Esophagus squamous epithelium (tissue), 5 donors: ENCODE data around the gene KLF7. TPM values are rescaled to one million over a fixed set of nuclear protein-coding genes. Genes with fewer than 3 reads are reported as not detected.
A peak's percentile ranks its signal among the peaks of the same experiment; 100 is the strongest.

Experiments
- DNase-seq: peaks from one replicate; lab custom pipeline; 2025; lab: John Stamatoyannopoulos, UW
- H3K27ac ChIP-seq, 4 donors: fragments of 200-600 bp; sonication (generic); one replicate each; pipeline ENCODE4 v1.5.1; 2016 to 2019; ENCODE audit warnings: mild to moderate bottlenecking in 1 of 4
- H3K27me3 ChIP-seq, 4 donors: fragments of 200-600 bp; sonication (generic); 1 replicate in 3 of 4; 2 replicates in 1 of 4; pipeline versions ENCODE4 v1.5.1 to v1.6.0; 2017 to 2021; ENCODE audit warnings: antibody characterized with exemption in 1 of 4
- H3K36me3 ChIP-seq, 3 donors: fragments of 200-600 bp; sonication (generic); one replicate each; pipeline ENCODE4 v1.5.1; 2016 to 2019
- H3K4me1 ChIP-seq, 3 donors: fragments of 200-600 bp; sonication (generic); one replicate each; pipeline ENCODE4 v1.5.1; 2017 to 2019
- H3K4me3 ChIP-seq, 4 donors: fragments of 200-600 bp; sonication (generic); 1 replicate in 3 of 4; 2 replicates in 1 of 4; pipeline ENCODE4 v1.5.1; 2016 to 2019; ENCODE audit warnings: mild to moderate bottlenecking in 2 of 4, moderate library complexity in 1 of 4
- H3K9me3 ChIP-seq, 3 donors: fragments of 200-600 bp; sonication (generic); one replicate each; pipeline ENCODE4 v1.5.1; 2016 to 2019
- CTCF ChIP-seq, 6 experiments: fragments of 450-650 bp in 4 of 6; fragments of 200-600 bp in 2 of 6; sonication (generic) in 2 of 6; IDR thresholded peaks; one replicate each; pipeline ENCODE4 v1.5.1; 2016 to 2019; ENCODE audit warnings: antibody characterized with exemption in 6 of 6, mild to moderate bottlenecking in 4 of 6, moderate library complexity in 4 of 6
- POLR2A ChIP-seq, 4 donors: fragments of 450-650 bp; IDR thresholded peaks; one replicate each; pipeline ENCODE4 v1.6.1; 2017; ENCODE audit warnings: antibody characterized with exemption in 4 of 4, mild to moderate bottlenecking in 4 of 4, moderate library complexity in 3 of 4
- WGBS, 2 donors: methylation state at CpG; one replicate each; pipeline ENCODE4 v1.1.5; 2018; 5-methylcytosine and 5-hydroxymethylcytosine counted together
- intact Hi-C: fragments of 100-400 bp; cut with DNase I; formaldehyde crosslinking; loops from one replicate; pipeline ENCODE4 v1.15.0; 2022
- total RNA-seq, 4 donors: library from RNA; depleted of rRNA; stranded (reverse); fragments of >200 nt; gene quantifications; one replicate each; pipeline ENCODE4 v1.1.0, GENCODE V29; 2016
- donor health status: DM: yes; HTN: yes; CAD: no.

KLF7 gene
- total RNA-seq, 4 donors from 2014 or later = 6.5 to 24.8 (median 15.2) TPM

- no peak for DNase-seq
- Histone ChIP-seq H3K4me3 (no peak overlapping the region), H3K27ac (no peak overlapping the region), H3K27me3 (no peaks in the 10 kb centered on the region), H3K36me3 (no peaks in the 10 kb centered on the region), H3K4me1 (peaks cover 4 to 14% (median 7%) of the 10 kb centered on the region in 3 donors), H3K9me3 (no peaks in the 10 kb centered on the region)
- intact Hi-C loops = no loop called here
- WGBS, 2 donors = 64 to 65% methylated on average over 4 of the region's 4 CpGs
- TF ChIP-seq POLR2A (IDR thresholded peaks at IDR 0.05) (no peak), CTCF (IDR thresholded peaks at IDR 0.05) (no peak)
These were observed 93.9 kb downstream of the KLF7 start for GRCh38 chr2:207071820-207072219.

- Histone ChIP-seq H3K4me3 (no peak overlapping the region), H3K9me3 (no peaks in the 10 kb centered on the region), H3K27ac (no peak overlapping the region), H3K36me3 (no peaks in the 10 kb centered on the region), H3K4me1 (peaks cover 0 to 9% (median 0%) of the 10 kb centered on the region in 3 donors), H3K27me3 (no peaks in the 10 kb centered on the region)
- TF ChIP-seq POLR2A (IDR thresholded peaks at IDR 0.05) (no peak), CTCF (IDR thresholded peaks at IDR 0.05) (no peak)
- 58 to 68% methylated on average over 5 of the region's 5 CpGs for WGBS, 2 donors
- intact Hi-C loops = no loop called here
- DNase-seq = no peak
These were observed 98.3 kb downstream of the KLF7 start for GRCh38 chr2:207067473-207067872.

- Histone ChIP-seq H3K36me3 (no peaks in the 10 kb centered on the region), H3K4me1 (peaks cover 0 to 9% (median 0%) of the 10 kb centered on the region in 3 donors), H3K27me3 (no peaks in the 10 kb centered on the region), H3K4me3 (no peak overlapping the region), H3K9me3 (no peaks in the 10 kb centered on the region), H3K27ac (peak overlapping the region in 1 of 4 donors; percentile 7)
- 40 to 42% methylated on average over 3 of the region's 3 CpGs for WGBS, 2 donors
- no peak for DNase-seq
- TF ChIP-seq POLR2A (IDR thresholded peaks at IDR 0.05) (no peak), CTCF (IDR thresholded peaks at IDR 0.05) (no peak)
- intact Hi-C loops = no loop called here
These were observed 98.8 kb downstream of the KLF7 start for GRCh38 chr2:207066791-207067460.

- H3K9me3 ChIP-seq = no peaks in the 10 kb centered on the region
- no peaks in the 10 kb centered on the region for H3K27me3 ChIP-seq
- TF ChIP-seq CTCF (IDR thresholded peaks at IDR 0.05) (no peak), POLR2A (IDR thresholded peaks at IDR 0.05) (no peak)
- H3K36me3 ChIP-seq = no peaks in the 10 kb centered on the region
- intact Hi-C loops = no loop called here
- no peak overlapping the region for H3K27ac ChIP-seq
- H3K4me3 ChIP-seq = no peak overlapping the region
- H3K4me1 ChIP-seq = peaks cover 0 to 15% (median 0%) of the 10 kb centered on the region in 3 donors
- 39 to 41% methylated on average over 2 of the region's 2 CpGs for WGBS, 2 donors
- DNase-seq = no peak
These were observed 99.6 kb downstream of the KLF7 start for GRCh38 chr2:207066166-207066565.

- H3K27me3 ChIP-seq = no peaks in the 10 kb centered on the region
- peaks cover 0 to 20% (median 0%) of the 10 kb centered on the region in 3 donors for H3K4me1 ChIP-seq
- WGBS, 2 donors = 87 to 92% methylated on average over 10 to 11 of the region's 11 CpGs
- no peak overlapping the region for H3K4me3 ChIP-seq
- H3K36me3 ChIP-seq = no peaks in the 10 kb centered on the region
- H3K9me3 ChIP-seq = no peaks in the 10 kb centered on the region
- no peak overlapping the region for H3K27ac ChIP-seq
- DNase-seq = no peak
- intact Hi-C loops = no loop called here
- TF ChIP-seq CTCF (IDR thresholded peaks at IDR 0.05) = no peak
- TF ChIP-seq POLR2A (IDR thresholded peaks at IDR 0.05) = no peak
These were observed 101.5 kb downstream of the KLF7 start for GRCh38 chr2:207064128-207064690.
